Measurements from ENCODE around the gene REPS2. TPM values are rescaled to one million over a fixed set of nuclear protein-coding genes. Genes with fewer than 3 reads are reported as not detected.

The REPS2 gene
- total RNA-seq, 2 experiments from 2014 or later: not detected

GRCh38 chrX:17161991-17162390 is 215.5 kb downstream of the REPS2 start:
- ATAC-seq: no peak
- no peak overlapping the region for H3K4me3 Mint-ChIP-seq
- H3K9me3 Mint-ChIP-seq: peaks cover 3% of the 10 kb centered on the region
- H3K27ac Mint-ChIP-seq: no peak overlapping the region
- no peaks in the 10 kb centered on the region for H3K27me3 Mint-ChIP-seq
- POLR2A ChIA-PET: no interaction called here
- H3K4me1 Mint-ChIP-seq (ENCODE audit: low read depth): no peaks in the 10 kb centered on the region
- DNase-seq: no peak
- intact Hi-C loops (cut with micrococcal nuclease): no loop called here
- TF ChIP-seq CTCF (IDR thresholded peaks at IDR 0.05): no peak
- CTCF ChIA-PET: no interaction called here
- no peaks in the 10 kb centered on the region for H3K36me3 Mint-ChIP-seq (ENCODE audit: low read depth)

GRCh38 chrX:17164079-17164478 is 217.6 kb downstream of the REPS2 start:
- CTCF ChIA-PET: no interaction called here
- no peak overlapping the region for H3K4me3 Mint-ChIP-seq
- ATAC-seq (no peak), DNase-seq (no peak)
- POLR2A ChIA-PET: no interaction called here
- H3K27ac Mint-ChIP-seq: no peak overlapping the region
- no peaks in the 10 kb centered on the region for H3K27me3 Mint-ChIP-seq
- peaks cover 3% of the 10 kb centered on the region for H3K9me3 Mint-ChIP-seq
- H3K4me1 Mint-ChIP-seq (ENCODE audit: low read depth): no peaks in the 10 kb centered on the region
- TF ChIP-seq CTCF (IDR thresholded peaks at IDR 0.05): no peak
- intact Hi-C loops (cut with micrococcal nuclease): no loop called here
- no peaks in the 10 kb centered on the region for H3K36me3 Mint-ChIP-seq (ENCODE audit: low read depth)

- no peak overlapping the region for H3K4me3 Mint-ChIP-seq
- TF ChIP-seq CTCF (IDR thresholded peaks at IDR 0.05): no peak
- no peak overlapping the region for H3K27ac Mint-ChIP-seq
- intact Hi-C loops (cut with micrococcal nuclease): no loop called here
- H3K4me1 Mint-ChIP-seq (ENCODE audit: low read depth): no peaks in the 10 kb centered on the region
- ChIA-PET CTCF (no interaction called here), POLR2A (no interaction called here)
- DNase-seq (no peak), ATAC-seq (no peak)
- H3K36me3 Mint-ChIP-seq (ENCODE audit: low read depth): no peaks in the 10 kb centered on the region
- no peaks in the 10 kb centered on the region for H3K27me3 Mint-ChIP-seq
- H3K9me3 Mint-ChIP-seq: peaks cover 3% of the 10 kb centered on the region
Measured at GRCh38 chrX:17164941-17165340, 218.5 kb downstream of the REPS2 start.

GRCh38 chrX:17167915-17168314 is 221.5 kb downstream of the REPS2 start:
- H3K4me3 Mint-ChIP-seq: no peak overlapping the region
- H3K4me1 Mint-ChIP-seq (ENCODE audit: low read depth): no peaks in the 10 kb centered on the region
- TF ChIP-seq CTCF (IDR thresholded peaks at IDR 0.05): no peak
- H3K27me3 Mint-ChIP-seq: no peaks in the 10 kb centered on the region
- CTCF ChIA-PET: no interaction called here
- H3K36me3 Mint-ChIP-seq (ENCODE audit: low read depth): no peaks in the 10 kb centered on the region
- POLR2A ChIA-PET: no interaction called here
- intact Hi-C loops (cut with micrococcal nuclease): no loop called here
- no peaks in the 10 kb centered on the region for H3K9me3 Mint-ChIP-seq
- H3K27ac Mint-ChIP-seq: no peak overlapping the region
- ATAC-seq: no peak
- no peak for DNase-seq

- no peak overlapping the region for H3K4me3 Mint-ChIP-seq
- no peak for DNase-seq
- TF ChIP-seq CTCF (IDR thresholded peaks at IDR 0.05): no peak
- intact Hi-C loops (cut with micrococcal nuclease): no loop called here
- H3K27ac Mint-ChIP-seq: no peak overlapping the region
- no peak for ATAC-seq
- H3K4me1 Mint-ChIP-seq (ENCODE audit: low read depth): no peaks in the 10 kb centered on the region
- H3K9me3 Mint-ChIP-seq: no peaks in the 10 kb centered on the region
- ChIA-PET POLR2A (no interaction called here), CTCF (no interaction called here)
- H3K27me3 Mint-ChIP-seq: no peaks in the 10 kb centered on the region
- H3K36me3 Mint-ChIP-seq (ENCODE audit: low read depth): no peaks in the 10 kb centered on the region
Measured at GRCh38 chrX:17170973-17171372, 224.5 kb downstream of the REPS2 start.

Data from activated CD8-positive, alpha-beta T cell treated with anti-CD3 and anti-CD28 coated beads for 36 hours (primary cell).